ENCODE measurements around the gene ZBTB2. TPM values are rescaled to one million over a fixed set of nuclear protein-coding genes. Genes with fewer than 3 reads are reported as not detected.

Gene ZBTB2
- total and polyA plus RNA-seq, 2 experiments from 2014 or later = 10.6 to 17.3 TPM

DNA sequence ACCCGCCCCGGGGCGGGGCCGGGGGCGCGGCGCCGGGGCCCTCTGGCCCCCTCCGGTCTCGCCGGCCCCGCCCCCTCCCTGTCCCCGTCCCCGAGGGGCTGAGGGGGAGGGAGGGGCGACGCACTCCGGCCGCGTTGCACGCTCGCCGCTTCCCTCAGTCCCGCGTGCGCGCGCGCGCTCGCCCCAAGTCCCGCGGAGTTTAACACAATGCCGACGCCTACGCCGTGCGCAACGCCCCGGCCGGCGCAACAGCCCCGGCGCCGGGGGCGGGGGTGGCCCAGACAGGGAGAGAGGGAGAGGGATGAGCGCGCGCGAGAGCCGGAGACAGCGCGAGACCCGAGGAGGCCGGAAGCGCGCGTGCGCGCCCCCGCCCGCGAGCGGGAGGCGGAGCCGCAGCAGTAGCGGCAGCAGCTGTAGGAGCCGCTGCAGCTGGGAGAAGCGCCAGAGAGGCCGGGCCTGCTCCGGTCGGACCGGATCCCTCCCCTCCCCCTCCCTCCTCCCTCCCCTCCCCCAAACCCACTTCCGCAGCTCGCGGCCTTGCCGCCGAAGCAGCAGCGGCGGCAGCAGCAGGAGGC is 996 bp downstream of the ZBTB2 start:
- Histone ChIP-seq H3K4me1 (ENCODE audit: insufficient read depth) (peaks cover 36% of the 10 kb centered on the region), H3K9me3 (ENCODE audit: low read depth) (no peaks in the 10 kb centered on the region), H3K36me3 (replicated peaks; ENCODE audit: insufficient read depth, low read depth) (no peaks in the 10 kb centered on the region), H4K20me1 (ENCODE audit: insufficient read depth, poor library complexity, severe bottlenecking) (peaks cover 35% of the 10 kb centered on the region), H3K9me2 (replicated peaks; ENCODE audit: insufficient read depth) (no peaks in the 10 kb centered on the region), H3K27ac (peak overlapping the region; percentile 100), H3K79me2 (peaks cover 74% of the 10 kb centered on the region), H3K4me3 (peak overlapping the region; percentile 93), H3K27me3 (no peaks in the 10 kb centered on the region), H3K4me2 (peak overlapping the region; percentile 86), H2AFZ (peak overlapping the region; percentile 49)
- peak; percentile 100 for DNase-seq (ENCODE audit: low spot score)
- TF ChIP-seq, protein P1, sequence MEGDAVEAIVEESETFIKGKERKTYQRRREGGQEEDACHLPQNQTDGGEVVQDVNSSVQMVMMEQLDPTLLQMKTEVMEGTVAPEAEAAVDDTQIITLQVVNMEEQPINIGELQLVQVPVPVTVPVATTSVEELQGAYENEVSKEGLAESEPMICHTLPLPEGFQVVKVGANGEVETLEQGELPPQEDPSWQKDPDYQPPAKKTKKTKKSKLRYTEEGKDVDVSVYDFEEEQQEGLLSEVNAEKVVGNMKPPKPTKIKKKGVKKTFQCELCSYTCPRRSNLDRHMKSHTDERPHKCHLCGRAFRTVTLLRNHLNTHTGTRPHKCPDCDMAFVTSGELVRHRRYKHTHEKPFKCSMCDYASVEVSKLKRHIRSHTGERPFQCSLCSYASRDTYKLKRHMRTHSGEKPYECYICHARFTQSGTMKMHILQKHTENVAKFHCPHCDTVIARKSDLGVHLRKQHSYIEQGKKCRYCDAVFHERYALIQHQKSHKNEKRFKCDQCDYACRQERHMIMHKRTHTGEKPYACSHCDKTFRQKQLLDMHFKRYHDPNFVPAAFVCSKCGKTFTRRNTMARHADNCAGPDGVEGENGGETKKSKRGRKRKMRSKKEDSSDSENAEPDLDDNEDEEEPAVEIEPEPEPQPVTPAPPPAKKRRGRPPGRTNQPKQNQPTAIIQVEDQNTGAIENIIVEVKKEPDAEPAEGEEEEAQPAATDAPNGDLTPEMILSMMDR (IDR thresholded peaks at IDR 0.05; ENCODE audit: poor library complexity) = no peak
- no peak for TF ChIP-seq EZH2 (IDR thresholded peaks at IDR 0.05; ENCODE audit: borderline replicate concordance)
- no peak for TF ChIP-seq EZH2phosphoT487 (IDR thresholded peaks at IDR 0.05; ENCODE audit: low read depth, severe bottlenecking, unreplicated experiment)
- no CpG with 5 or more reads among the region's 79 CpGs for WGBS (ENCODE audit: low lambda C conversion rate, missing lambda C conversion rate)

DNA sequence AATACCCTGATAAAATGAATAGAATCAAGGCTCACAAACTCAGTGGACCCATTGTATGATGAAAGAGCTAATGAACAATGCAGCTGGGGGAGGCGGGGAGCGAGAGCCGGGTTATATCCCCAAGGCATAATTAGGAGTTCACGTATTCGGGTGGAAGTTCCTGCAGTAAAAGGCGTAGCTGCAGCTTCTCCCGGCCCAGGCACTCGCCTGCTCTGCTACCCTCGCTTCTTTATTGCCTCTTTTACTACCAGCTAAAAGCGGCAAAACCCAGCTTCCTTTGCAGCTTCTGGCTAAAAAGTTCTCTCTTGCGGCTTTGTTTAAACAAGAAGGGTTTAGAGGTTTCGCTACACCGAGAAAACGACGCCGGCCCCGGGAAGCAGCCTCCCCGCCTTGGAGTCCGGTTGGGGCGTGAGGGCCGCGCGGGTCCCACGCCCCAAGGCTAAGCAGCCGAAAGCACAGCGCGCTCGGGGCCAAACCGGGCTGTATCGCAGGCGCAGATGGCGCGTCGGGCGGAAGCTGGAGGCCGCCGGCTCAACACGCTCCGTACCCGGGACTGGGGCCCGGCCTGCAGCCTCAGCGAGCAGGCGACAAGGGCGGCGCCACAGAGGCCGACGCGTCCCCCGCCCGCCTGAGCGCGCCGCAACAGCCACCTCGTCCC is 1.6 kb downstream of the ZBTB2 start:
- Histone ChIP-seq H3K36me3 (replicated peaks; ENCODE audit: insufficient read depth, low read depth) (no peaks in the 10 kb centered on the region), H3K9me3 (ENCODE audit: low read depth) (no peaks in the 10 kb centered on the region), H3K4me3 (peak overlapping the region; percentile 51), H3K79me2 (peaks cover 74% of the 10 kb centered on the region), H3K9me2 (replicated peaks; ENCODE audit: insufficient read depth) (no peaks in the 10 kb centered on the region), H2AFZ (peak overlapping the region; percentile 83), H3K27me3 (no peaks in the 10 kb centered on the region), H3K27ac (peak overlapping the region; percentile 99), H3K4me2 (peak overlapping the region; percentile 86), H3K4me1 (ENCODE audit: insufficient read depth) (peaks cover 33% of the 10 kb centered on the region), H4K20me1 (ENCODE audit: insufficient read depth, poor library complexity, severe bottlenecking) (peaks cover 30% of the 10 kb centered on the region)
- DNase-seq (ENCODE audit: low spot score) = peak; percentile 77
- under 1% methylated on average over 31 of the region's 54 CpGs for WGBS (ENCODE audit: low lambda C conversion rate, missing lambda C conversion rate)
- no peak for TF ChIP-seq EZH2phosphoT487 (IDR thresholded peaks at IDR 0.05; ENCODE audit: low read depth, severe bottlenecking, unreplicated experiment)
- no peak for TF ChIP-seq EZH2 (IDR thresholded peaks at IDR 0.05; ENCODE audit: borderline replicate concordance)
- TF ChIP-seq, protein P1 (IDR thresholded peaks at IDR 0.05; ENCODE audit: poor library complexity) = no peak

DNA sequence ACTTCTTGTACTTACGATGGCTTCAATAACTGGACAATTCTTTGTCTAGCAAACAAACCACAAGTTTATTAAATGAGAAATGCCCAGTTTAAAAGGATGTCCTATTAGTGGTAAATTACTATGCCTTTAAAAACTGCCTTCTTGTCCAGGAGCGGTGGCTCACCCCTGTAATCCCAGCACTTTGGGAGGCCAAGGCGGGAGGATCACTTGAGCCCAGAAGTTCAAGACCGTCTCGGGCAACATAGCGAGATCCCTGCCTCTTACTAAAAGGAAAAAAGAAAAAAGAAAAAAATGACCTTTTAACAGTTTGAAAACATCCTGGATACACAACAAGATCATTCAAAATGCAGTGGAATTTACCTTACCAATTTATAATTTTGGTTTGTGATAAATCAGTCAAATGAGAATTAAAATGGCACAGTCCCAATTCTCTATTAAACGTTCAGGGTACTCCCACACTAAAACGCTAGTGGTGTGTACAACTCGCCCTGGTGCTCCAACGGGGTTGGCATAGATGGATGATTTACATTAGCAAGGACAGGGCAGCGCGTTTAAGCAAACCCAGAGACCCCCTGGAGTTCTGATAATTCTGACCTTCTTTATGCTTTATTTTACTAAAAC is 2.3 kb downstream of the ZBTB2 start:
- Histone ChIP-seq H2AFZ (peak overlapping the region; percentile 83), H4K20me1 (ENCODE audit: insufficient read depth, poor library complexity, severe bottlenecking) (peaks cover 24% of the 10 kb centered on the region), H3K4me3 (peak overlapping the region; percentile 51), H3K79me2 (peaks cover 74% of the 10 kb centered on the region), H3K9me2 (replicated peaks; ENCODE audit: insufficient read depth) (no peaks in the 10 kb centered on the region), H3K9me3 (ENCODE audit: low read depth) (no peaks in the 10 kb centered on the region), H3K27me3 (no peaks in the 10 kb centered on the region), H3K4me2 (peak overlapping the region; percentile 86), H3K27ac (peak overlapping the region; percentile 99), H3K36me3 (replicated peaks; ENCODE audit: insufficient read depth, low read depth) (no peaks in the 10 kb centered on the region), H3K4me1 (ENCODE audit: insufficient read depth) (peaks cover 26% of the 10 kb centered on the region)
- TF ChIP-seq, protein P1 (IDR thresholded peaks at IDR 0.05; ENCODE audit: poor library complexity) = no peak
- TF ChIP-seq EZH2phosphoT487 (IDR thresholded peaks at IDR 0.05; ENCODE audit: low read depth, severe bottlenecking, unreplicated experiment) (no peak), EZH2 (IDR thresholded peaks at IDR 0.05; ENCODE audit: borderline replicate concordance) (no peak)
- peak; percentile 22 for DNase-seq (ENCODE audit: low spot score)
- 39% methylated on average over 12 of the region's 12 CpGs for WGBS (ENCODE audit: low lambda C conversion rate, missing lambda C conversion rate)

All from hepatocyte (in vitro differentiated cells).